HG03520 (cell line): Measurements from ENCODE around the gene ZNF512B.
"Not testable (repeated sequence)": the region's sequence is repeated elsewhere in the genome, so short reads cannot be mapped to it uniquely, and the experiment has no call there.

Experiments used
- ATAC-seq: cut with Tn5 transposase; IDR thresholded peaks from one replicate; pipeline ENCODE4 v1.9.1; 2021; ENCODE audit warnings: mild to moderate bottlenecking, moderate library complexity; ENCODE audit not compliant: unreplicated experiment

The ZNF512B gene

GRCh38 chr20:63969838-63970713 is at the start of gene ZNF512B:
TSS of gene ZNF512B (minus strand) at chr20:63969930. CDS start at chr20:63967950, 1,980 bp downstream.
- no peak for ATAC-seq

GRCh38 chr20:64015635-64016034 is 45.9 kb upstream of the ZNF512B start:
- no peak for ATAC-seq

GRCh38 chr20:64012385-64013154 is 42.8 kb upstream of the ZNF512B start:
- not testable (repeated sequence) for ATAC-seq

- no peak for ATAC-seq
Observed at GRCh38 chr20:64011366-64011779, 41.6 kb upstream of the ZNF512B start.

GRCh38 chr20:64010711-64011237 is 41.0 kb upstream of the ZNF512B start:
- ATAC-seq: no peak

- no peak for ATAC-seq
Observed at GRCh38 chr20:64009811-64010387, 40.2 kb upstream of the ZNF512B start.

- ATAC-seq: no peak
Observed at GRCh38 chr20:64006902-64007301, 37.2 kb upstream of the ZNF512B start.

GRCh38 chr20:64006490-64006889 is 36.8 kb upstream of the ZNF512B start:
- no peak for ATAC-seq

- ATAC-seq: no peak
Observed at GRCh38 chr20:64005394-64005793, 35.7 kb upstream of the ZNF512B start.

- no peak for ATAC-seq
Observed at GRCh38 chr20:64003960-64004725, 34.4 kb upstream of the ZNF512B start.

GRCh38 chr20:64001607-64002011 is 31.9 kb upstream of the ZNF512B start:
- no peak for ATAC-seq

- no peak for ATAC-seq
Observed at GRCh38 chr20:64000906-64001305, 31.2 kb upstream of the ZNF512B start.

GRCh38 chr20:63982937-63983336 is 13.2 kb upstream of the ZNF512B start:
- no peak for ATAC-seq

GRCh38 chr20:63980806-63981728 is 11.3 kb upstream of the ZNF512B start, which contains the start of gene PRPF6:
TSS of gene PRPF6 (plus strand) at chr20:63981132. CDS start at chr20:63981246, 114 bp downstream.
- peak; percentile 49 for ATAC-seq

- ATAC-seq: peak; percentile 3
Observed at GRCh38 chr20:63980317-63980805, 10.6 kb upstream of the ZNF512B start.

GRCh38 chr20:63979557-63980316 is 10.0 kb upstream of the ZNF512B start, which contains the start of gene SAMD10:
TSS of gene SAMD10 (minus strand) at chr20:63979642. CDS start at chr20:63979467, 175 bp downstream.
- ATAC-seq: no peak

- ATAC-seq: no peak
Observed at GRCh38 chr20:63979229-63979556, 9.5 kb upstream of the ZNF512B start.
